ENCODE measurements around the gene IPO9. TPM values are rescaled to one million over a fixed set of nuclear protein-coding genes. Genes with fewer than 3 reads are reported as not detected.

Gene IPO9
- total RNA-seq, 1 donor from 2014 or later, result 20.8 TPM

- DNase-seq (ENCODE audit: low read depth), result no peak
- Histone ChIP-seq H3K27me3 (ENCODE audit: control insufficient read depth, insufficient read depth, low read length) (no peaks in the 10 kb centered on the region), H3K4me3 (ENCODE audit: low read depth, low read length) (no peak overlapping the region), H3K36me3 (ENCODE audit: control insufficient read depth, insufficient read depth, low read length) (no peaks in the 10 kb centered on the region)
- peak; percentile 38 for TF ChIP-seq CTCF (IDR thresholded peaks at IDR 0.05; ENCODE audit: insufficient read depth, low read length, poor library complexity, severe bottlenecking)
Observed at GRCh38 chr1:201795066-201795465, 33.9 kb upstream of the IPO9 start.

GRCh38 chr1:201800246-201800645 is 28.7 kb upstream of the IPO9 start:
- H3K36me3 ChIP-seq (ENCODE audit: control insufficient read depth, insufficient read depth, low read length), result no peaks in the 10 kb centered on the region
- TF ChIP-seq CTCF (IDR thresholded peaks at IDR 0.05; ENCODE audit: insufficient read depth, low read length, poor library complexity, severe bottlenecking), result no peak
- H3K4me3 ChIP-seq (ENCODE audit: low read depth, low read length), result no peak overlapping the region
- H3K27me3 ChIP-seq (ENCODE audit: control insufficient read depth, insufficient read depth, low read length), result no peaks in the 10 kb centered on the region
- no peak for DNase-seq (ENCODE audit: low read depth)

GRCh38 chr1:201806801-201807200 is 22.2 kb upstream of the IPO9 start:
- no peak for TF ChIP-seq CTCF (IDR thresholded peaks at IDR 0.05; ENCODE audit: insufficient read depth, low read length, poor library complexity, severe bottlenecking)
- H3K36me3 ChIP-seq (ENCODE audit: control insufficient read depth, insufficient read depth, low read length), result peaks cover 5% of the 10 kb centered on the region

GRCh38 chr1:201807958-201808632 is 20.9 kb upstream of the IPO9 start:
- TF ChIP-seq CTCF (IDR thresholded peaks at IDR 0.05; ENCODE audit: insufficient read depth, low read length, poor library complexity, severe bottlenecking), result no peak
- Histone ChIP-seq H3K36me3 (ENCODE audit: control insufficient read depth, insufficient read depth, low read length) (peaks cover 5% of the 10 kb centered on the region), H3K27me3 (ENCODE audit: control insufficient read depth, insufficient read depth, low read length) (no peaks in the 10 kb centered on the region), H3K4me3 (ENCODE audit: low read depth, low read length) (no peak overlapping the region)
- no peak for DNase-seq (ENCODE audit: low read depth)

More at GRCh38 chr1:201806801-201807200, 22.2 kb upstream of the IPO9 start:
- H3K27me3 ChIP-seq (ENCODE audit: control insufficient read depth, insufficient read depth, low read length), result no peaks in the 10 kb centered on the region
- no peak for DNase-seq (ENCODE audit: low read depth)
- no peak overlapping the region for H3K4me3 ChIP-seq (ENCODE audit: low read depth, low read length)

GRCh38 chr1:201808633-201808990 is 20.3 kb upstream of the IPO9 start:
- no peaks in the 10 kb centered on the region for H3K27me3 ChIP-seq (ENCODE audit: control insufficient read depth, insufficient read depth, low read length)
- no peak for DNase-seq (ENCODE audit: low read depth)
- peaks cover 5% of the 10 kb centered on the region for H3K36me3 ChIP-seq (ENCODE audit: control insufficient read depth, insufficient read depth, low read length)
- no peak for TF ChIP-seq CTCF (IDR thresholded peaks at IDR 0.05; ENCODE audit: insufficient read depth, low read length, poor library complexity, severe bottlenecking)
- no peak overlapping the region for H3K4me3 ChIP-seq (ENCODE audit: low read depth, low read length)

GRCh38 chr1:201809876-201810275 is 19.1 kb upstream of the IPO9 start:
- H3K36me3 ChIP-seq (ENCODE audit: control insufficient read depth, insufficient read depth, low read length), result peaks cover 5% of the 10 kb centered on the region

More at GRCh38 chr1:201809876-201810275, 19.1 kb upstream of the IPO9 start:
- Histone ChIP-seq H3K4me3 (ENCODE audit: low read depth, low read length) (no peak overlapping the region), H3K27me3 (ENCODE audit: control insufficient read depth, insufficient read depth, low read length) (no peaks in the 10 kb centered on the region)
- no peak for DNase-seq (ENCODE audit: low read depth)
- TF ChIP-seq CTCF (IDR thresholded peaks at IDR 0.05; ENCODE audit: insufficient read depth, low read length, poor library complexity, severe bottlenecking), result no peak
